HG03066 (cell line): ENCODE measurements around the gene CNNM2.

Experiments
- ATAC-seq: cut with Tn5 transposase; IDR thresholded peaks from one replicate; pipeline ENCODE4 v1.9.1; 2021; ENCODE audit warnings: low read depth; ENCODE audit not compliant: unreplicated experiment

Gene CNNM2

GRCh38 chr10:102917962-102918816 is at the start of gene CNNM2:
Gene CNNM2, plus strand, starts transcription at chr10:102918294. Its CDS starts 187 bp downstream, at chr10:102918481.
- peak; percentile 87 for ATAC-seq

GRCh38 chr10:102868911-102869257 is 49.2 kb upstream of the CNNM2 start:
- no peak for ATAC-seq

- no peak for ATAC-seq
Measured at GRCh38 chr10:102869258-102870198, 48.6 kb upstream of the CNNM2 start, which contains the start of gene AS3MT. Gene AS3MT, plus strand, starts transcription at chr10:102869470. Its CDS starts 123 bp downstream, at chr10:102869593.

GRCh38 chr10:102870221-102870620 is 47.9 kb upstream of the CNNM2 start:
- ATAC-seq = no peak

- no peak for ATAC-seq
Measured at GRCh38 chr10:102872163-102872562, 45.9 kb upstream of the CNNM2 start.

GRCh38 chr10:102876747-102877153 is 41.3 kb upstream of the CNNM2 start:
- ATAC-seq = no peak

GRCh38 chr10:102878629-102879028 is 39.5 kb upstream of the CNNM2 start:
- no peak for ATAC-seq

- ATAC-seq = no peak
Measured at GRCh38 chr10:102880256-102880655, 37.8 kb upstream of the CNNM2 start.

- no peak for ATAC-seq
Measured at GRCh38 chr10:102888048-102888447, 30.0 kb upstream of the CNNM2 start.

GRCh38 chr10:102894466-102895213 is 23.5 kb upstream of the CNNM2 start:
- ATAC-seq = no peak

- no peak for ATAC-seq
Measured at GRCh38 chr10:102900006-102900405, 18.1 kb upstream of the CNNM2 start.

- no peak for ATAC-seq
Measured at GRCh38 chr10:102904346-102904745, 13.7 kb upstream of the CNNM2 start.

- ATAC-seq = no peak
Measured at GRCh38 chr10:102906507-102906906, 11.6 kb upstream of the CNNM2 start.

GRCh38 chr10:102914781-102915180 is 3.3 kb upstream of the CNNM2 start:
- no peak for ATAC-seq

GRCh38 chr10:102916173-102916572 is 1.9 kb upstream of the CNNM2 start:
- no peak for ATAC-seq

GRCh38 chr10:102917314-102917961 is 656 bp upstream of the CNNM2 start:
- ATAC-seq = peak; percentile 36

GRCh38 chr10:102918817-102919245 is 737 bp downstream of the CNNM2 start:
- ATAC-seq = no peak

- no peak for ATAC-seq
Measured at GRCh38 chr10:102919246-102919959, 1.3 kb downstream of the CNNM2 start.

GRCh38 chr10:102919992-102920739 is 2.1 kb downstream of the CNNM2 start:
- ATAC-seq = no peak
